ENCODE measurements around the gene GABBR2. TPM values are rescaled to one million over a fixed set of nuclear protein-coding genes. Genes with fewer than 3 reads are reported as not detected.

The GABBR2 gene
- total and polyA plus RNA-seq, 2 donors (not counting 1 experiment from before 2014, with no cell fraction given): 0.03 TPM; not detected in 1

DNA sequence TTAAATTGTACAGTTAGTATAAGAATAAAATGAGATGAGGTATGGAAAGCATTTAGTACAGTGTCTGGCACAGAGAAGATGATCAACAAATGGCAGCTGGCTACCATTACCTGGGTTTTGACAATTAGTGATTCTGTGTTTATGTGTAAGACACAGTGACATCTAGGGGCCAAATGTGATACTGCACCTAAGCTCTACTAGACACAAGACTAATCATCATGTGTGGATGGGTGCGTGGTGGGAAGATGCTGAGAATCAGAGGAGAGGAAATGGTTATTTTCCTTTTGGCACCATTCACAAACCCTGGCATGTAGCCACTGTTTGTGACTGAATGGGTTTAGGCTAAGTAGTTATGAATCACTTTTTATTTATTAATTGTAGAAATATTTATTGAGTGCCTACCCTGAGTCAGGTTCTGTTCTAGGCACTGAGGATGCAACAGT is 343.5 kb downstream of the GABBR2 start:
- TF ChIP-seq EZH2 (IDR thresholded peaks at IDR 0.05; ENCODE audit: borderline replicate concordance, insufficient read depth, low read depth, low read length, poor library complexity, severe bottlenecking) (no peak), CTCF (IDR thresholded peaks at IDR 0.05) (peak; percentile 33)
- ChIA-PET CTCF (interaction anchor here (1.2 kb wide), 2 partner anchors 9 to 49 kb away, joined by 3 read pairs; no protein-coding TSS in a partner anchor), POLR2A (no interaction called here)
- Histone ChIP-seq H3K27ac (ENCODE audit: low read length in 2 of 2) (no peak overlapping the region), H3K79me2 (ENCODE audit: control insufficient read depth, insufficient read depth, low read length) (no peaks in the 10 kb centered on the region), H3K9me3 (ENCODE audit: control extremely low read depth in 1 of 3, control insufficient read depth in 2 of 3, insufficient read depth in 1 of 3, low read length in 2 of 3) (peaks cover 4 to 19% (median 10%) of the 10 kb centered on the region in 3 donors), H2AFZ (ENCODE audit: insufficient read depth, low read depth, low read length, poor library complexity, severe bottlenecking) (no peak overlapping the region), H3K4me2 (replicated peaks; ENCODE audit: low read depth, low read length, poor library complexity, severe bottlenecking) (no peak overlapping the region), H3K36me3 (replicated peaks in 1 of 2; ENCODE audit: control extremely low read depth in 1 of 2, control insufficient read depth in 1 of 2, extremely low read depth in 1 of 2, insufficient read depth in 2 of 2, low read length in 1 of 2) (no peaks in the 10 kb centered on the region), H4K20me1 (ENCODE audit: control insufficient read depth, insufficient read depth, low read length, poor library complexity, severe bottlenecking) (no peaks in the 10 kb centered on the region), H3K4me1 (ENCODE audit: control insufficient read depth in 2 of 2, insufficient read depth in 2 of 2, low read length in 2 of 2) (no peaks in the 10 kb centered on the region), H3K4me3 (ENCODE audit: control extremely low read depth in 1 of 5, extremely low read depth in 1 of 5, insufficient read depth in 1 of 5, low read depth in 2 of 5, low read length in 4 of 5) (no peak overlapping the region), H3K9ac (ENCODE audit: low read length) (no peak overlapping the region), H3K27me3 (replicated peaks in 1 of 4; ENCODE audit: control extremely low read depth in 1 of 4, control insufficient read depth in 3 of 4, insufficient read depth in 4 of 4, low read length in 3 of 4) (peaks cover 0 to 7% (median 0%) of the 10 kb centered on the region in 4 experiments)
- Mint-ChIP-seq H3K4me3 (no peak overlapping the region), H3K4me1 (no peaks in the 10 kb centered on the region), H3K27ac (no peak overlapping the region), H3K9me3 (ENCODE audit: insufficient read depth) (no peaks in the 10 kb centered on the region), H3K27me3 (peaks cover 14% of the 10 kb centered on the region)
- ATAC-seq (ENCODE audit: low read depth): no peak
- intact Hi-C loops (cut with micrococcal nuclease): no loop called here
- WGBS (ENCODE audit: insufficient coverage): no CpG with 5 or more reads among the region's 1 CpG
- no peak for DNase-seq

GRCh38 chr9:98364086-98364485 is 344.6 kb downstream of the GABBR2 start:
- H2AFZ ChIP-seq (ENCODE audit: insufficient read depth, low read depth, low read length, poor library complexity, severe bottlenecking): no peak overlapping the region
- H3K27me3 ChIP-seq (replicated peaks in 1 of 4; ENCODE audit: control extremely low read depth in 1 of 4, control insufficient read depth in 3 of 4, insufficient read depth in 4 of 4, low read length in 3 of 4): peaks cover 0 to 7% (median 0%) of the 10 kb centered on the region in 4 experiments
- ATAC-seq (ENCODE audit: low read depth) (no peak), DNase-seq (no peak)
- H3K4me1 ChIP-seq (ENCODE audit: control insufficient read depth in 2 of 2, insufficient read depth in 2 of 2, low read length in 2 of 2): no peaks in the 10 kb centered on the region
- H3K9me3 Mint-ChIP-seq (ENCODE audit: insufficient read depth): no peaks in the 10 kb centered on the region
- H3K27ac ChIP-seq (ENCODE audit: low read length in 2 of 2): no peak overlapping the region
- H3K4me3 ChIP-seq (ENCODE audit: control extremely low read depth in 1 of 5, extremely low read depth in 1 of 5, insufficient read depth in 1 of 5, low read depth in 2 of 5, low read length in 4 of 5): no peak overlapping the region
- 83% methylated on average over 4 of the region's 4 CpGs for WGBS (ENCODE audit: insufficient coverage)
- ChIA-PET POLR2A (no interaction called here), CTCF (interaction anchor here (0.6 to 1.3 kb wide), 2 partner anchors 16 to 597 kb away, joined by 4 read pairs; no protein-coding TSS in a partner anchor)
- TF ChIP-seq CTCF (IDR thresholded peaks at IDR 0.05): no peak
- TF ChIP-seq EZH2 (IDR thresholded peaks at IDR 0.05; ENCODE audit: borderline replicate concordance, insufficient read depth, low read depth, low read length, poor library complexity, severe bottlenecking): no peak
- peaks cover 4 to 19% (median 10%) of the 10 kb centered on the region in 3 donors for H3K9me3 ChIP-seq (ENCODE audit: control extremely low read depth in 1 of 3, control insufficient read depth in 2 of 3, insufficient read depth in 1 of 3, low read length in 2 of 3)
- H3K4me1 Mint-ChIP-seq: no peaks in the 10 kb centered on the region
- no peak overlapping the region for H3K9ac ChIP-seq (ENCODE audit: low read length)
- H4K20me1 ChIP-seq (ENCODE audit: control insufficient read depth, insufficient read depth, low read length, poor library complexity, severe bottlenecking): no peaks in the 10 kb centered on the region
- H3K27ac Mint-ChIP-seq: no peak overlapping the region
- peaks cover 18% of the 10 kb centered on the region for H3K27me3 Mint-ChIP-seq
- intact Hi-C loops (cut with micrococcal nuclease): no loop called here
- H3K36me3 ChIP-seq (replicated peaks in 1 of 2; ENCODE audit: control extremely low read depth in 1 of 2, control insufficient read depth in 1 of 2, extremely low read depth in 1 of 2, insufficient read depth in 2 of 2, low read length in 1 of 2): no peaks in the 10 kb centered on the region
- no peak overlapping the region for H3K4me2 ChIP-seq (replicated peaks; ENCODE audit: low read depth, low read length, poor library complexity, severe bottlenecking)
- H3K4me3 Mint-ChIP-seq: no peak overlapping the region
- no peaks in the 10 kb centered on the region for H3K79me2 ChIP-seq (ENCODE audit: control insufficient read depth, insufficient read depth, low read length)

Measured in B cell (primary cell).